GM12878 (cell line): ENCODE results near the gene TGM6. TPM values are rescaled to one million over a fixed set of nuclear protein-coding genes. Genes with fewer than 3 reads are reported as not detected.

Source experiments
- ATAC-seq: fragments of 200-7000 bp; cut with Tn5 transposase; 3 replicates; pipeline ENCODE4 v1.9.1; 2020; ENCODE audit warnings: mild to moderate bottlenecking, moderate library complexity
- BruUV-seq: library from RNA; stranded (reverse); fragments of 400-500 nt; replicated peaks from 2 replicates; lab custom pipeline; 2021; lab: Mats Ljungman, UMichigan
- CTCF ChIA-PET: fragments of 300-600 bp; sonication (Branson Sonifier 250); formaldehyde crosslinking; extraction: SDS; loops from one replicate; lab custom pipeline; 2021; ENCODE audit warnings: inconsistent platforms; lab: Yijun Ruan, JAX
- POLR2A ChIA-PET: fragments of 350-600 bp; formaldehyde crosslinking; extraction: SDS; loops from one replicate; lab custom pipeline; 2021; ENCODE audit warnings: inconsistent platforms; lab: Charles Lee
- RAD21 ChIA-PET: fragments of 300-600 bp; sonication (Branson Sonifier 250); formaldehyde crosslinking; loops from one replicate; lab custom pipeline; 2023; ENCODE audit warnings: antibody characterized with exemption; ENCODE audit not compliant: unreplicated experiment; lab: Charles Lee
- SMC1A ChIA-PET: fragments of 300-600 bp; sonication (Branson Sonifier 250); formaldehyde crosslinking; loops from one replicate; lab custom pipeline; 2023; ENCODE audit not compliant: unreplicated experiment, uncharacterized antibody; lab: Charles Lee
- DNase-seq: peaks from one replicate; pipeline ENCODE4 v3.0.0-alpha.2; 2011; ENCODE audit warnings: low read depth, low spot score
- FAIRE-seq: peaks from 3 replicates; lab custom pipeline; 2011; peaks lifted over from hg19 to GRCh38; lab: Jason Lieb, UNC
- H2AFZ ChIP-seq: 2 replicates; pipeline ENCODE4 v1.6.0; 2011; ENCODE audit warnings: low read depth, low read length, control low read depth; ENCODE audit not compliant: control insufficient read depth
- H3K27ac ChIP-seq: 2 replicates; pipeline ENCODE4 v1.5.1; 2011; ENCODE audit warnings: control low read depth; ENCODE audit not compliant: control insufficient read depth, insufficient read depth
- H3K27me3 ChIP-seq, 2 experiments: replicated peaks in 1 of 2; 2 replicates each; pipeline versions ENCODE4 v1.6.0 to v1.6.1; 2011; ENCODE audit warnings: low read length in 1 of 2; ENCODE audit not compliant: control insufficient read depth in 2 of 2, insufficient read depth in 2 of 2
- H3K36me3 ChIP-seq, 2 experiments: 2 replicates each; pipeline ENCODE4 v1.5.1; 2011; ENCODE audit warnings: low read length in 1 of 2; ENCODE audit not compliant: control insufficient read depth in 2 of 2, insufficient read depth in 2 of 2
- H3K4me1 ChIP-seq: 2 replicates; pipeline ENCODE4 v1.6.1; 2011; ENCODE audit warnings: mild to moderate bottlenecking, low read length, moderate library complexity, mixed read lengths; ENCODE audit not compliant: control insufficient read depth, insufficient read depth
- H3K4me2 ChIP-seq: 2 replicates; pipeline ENCODE4 v1.6.0; 2011; ENCODE audit warnings: control low read depth; ENCODE audit not compliant: control insufficient read depth, insufficient read depth
- H3K4me3 ChIP-seq: fragments of 200-600 bp; sonication (generic); 2 replicates; pipeline ENCODE4 v1.5.1; 2016
- H3K79me2 ChIP-seq: 2 replicates; pipeline ENCODE4 v1.6.0; 2011; ENCODE audit warnings: low read length; ENCODE audit not compliant: control insufficient read depth, insufficient read depth
- H3K9ac ChIP-seq: 2 replicates; pipeline ENCODE4 v1.8.0; 2011; ENCODE audit warnings: low read length, control low read depth, mixed read lengths; ENCODE audit not compliant: control insufficient read depth, insufficient read depth
- H3K9me3 ChIP-seq: replicated peaks from 3 replicates; pipeline ENCODE4 v1.5.1; 2011; ENCODE audit warnings: mild to moderate bottlenecking, low read length; ENCODE audit not compliant: control insufficient read depth, insufficient read depth
- H4K20me1 ChIP-seq: 2 replicates; pipeline ENCODE4 v1.6.0; 2011; ENCODE audit not compliant: control insufficient read depth, insufficient read depth
- BACH1 ChIP-seq: fragments of 450-650 bp; IDR thresholded peaks from 2 replicates; pipeline ENCODE4 v1.6.1; 2017; ENCODE audit warnings: mild to moderate bottlenecking, borderline replicate concordance
- BCL11A ChIP-seq: IDR thresholded peaks from 2 replicates; pipeline ENCODE4 v1.6.1; 2011; ENCODE audit warnings: low read depth, low read length
- CTCF ChIP-seq, 3 experiments: IDR thresholded peaks in 2 of 3; conservative IDR thresholded peaks in 1 of 3; 2 replicates each; pipeline ENCODE4 v1.5.1; 2011; ENCODE audit warnings: low read depth in 3 of 3, low read length in 3 of 3, mild to moderate bottlenecking in 3 of 3, control low read depth in 2 of 3, moderate library complexity in 2 of 3, inconsistent platforms in 1 of 3, mixed read lengths in 1 of 3; ENCODE audit not compliant: control insufficient read depth in 2 of 3, insufficient read depth in 1 of 3; ENCODE audit errors: extremely low read depth in 1 of 3
- EED ChIP-seq: sonication (generic); IDR thresholded peaks from 2 replicates; pipeline ENCODE4 v1.6.1; 2016; ENCODE audit warnings: antibody characterized with exemption, low read depth
- HCFC1 ChIP-seq: fragments of 150-350 bp; IDR thresholded peaks from 2 replicates; pipeline ENCODE4 v1.6.1; 2014; ENCODE audit warnings: low read length
- MEF2A ChIP-seq: IDR thresholded peaks from 2 replicates; pipeline ENCODE4 v1.6.1; 2011; ENCODE audit warnings: low read depth, mild to moderate bottlenecking, low read length, moderate library complexity; ENCODE audit not compliant: insufficient read depth
- NBN ChIP-seq: fragments of 450-650 bp; IDR thresholded peaks from 2 replicates; pipeline ENCODE4 v1.6.1; 2016
- NFYB ChIP-seq: IDR thresholded peaks from 2 replicates; pipeline ENCODE4 v1.6.1; 2011; ENCODE audit warnings: low read depth, mild to moderate bottlenecking, low read length, improper control_type of control experiment, moderate library complexity; ENCODE audit not compliant: insufficient read depth
- NR2C2 ChIP-seq: IDR thresholded peaks from 2 replicates; pipeline ENCODE4 v1.6.1; 2011; ENCODE audit warnings: borderline replicate concordance, low read depth; ENCODE audit not compliant: control insufficient read depth, insufficient read length
- PAX5 ChIP-seq: IDR thresholded peaks from 2 replicates; pipeline ENCODE4 v1.6.1; 2011; ENCODE audit warnings: low read depth, low read length, borderline replicate concordance
- SREBF1 ChIP-seq: IDR thresholded peaks from 2 replicates; pipeline ENCODE4 v1.6.1; 2012; ENCODE audit warnings: mild to moderate bottlenecking, low read length
- WGBS: methylation state at CpG from one replicate; pipeline ENCODE4 v1.1.6; 2016; ENCODE audit warnings: low lambda C conversion rate; ENCODE audit not compliant: insufficient replicate concordance, insufficient coverage; ENCODE audit errors: missing lambda C conversion rate; 5-methylcytosine and 5-hydroxymethylcytosine counted together
- in situ Hi-C: fragments of 300-500 bp; cut with MboI; formaldehyde crosslinking; loops from 9 replicates; pipeline ENCODE4 v1.14.3; 2018; ENCODE audit warnings: mixed read lengths
- intact Hi-C: fragments of 100-400 bp; cut with micrococcal nuclease; formaldehyde crosslinking; loops from one replicate; pipeline ENCODE4 v1.14.2; 2022; ENCODE audit not compliant: unreplicated experiment
- polyA plus RNA-seq, 11 experiments: library from polyadenylated mRNA; depleted of rRNA in 4 of 11; unstranded in 6 of 11; stranded (reverse) in 5 of 11; fragments of >200 nt; fragmentation: Nextera tagmentation in 4 of 11; fragmentation: Illumina TruSeq in 1 of 11; extraction: Ambion mirVana in 4 of 11; extraction: Trizol in 1 of 11; gene quantifications; 1 replicate in 1 of 11; 2 replicates in 10 of 11; pipeline versions ENCODE4 v1.2.1 to v1.2.3, GENCODE V29; 2011 to 2016; ENCODE audit warnings: inconsistent platforms in 2 of 11, missing spikeins in 2 of 11, low read depth in 1 of 11
- total RNA-seq, 4 experiments: library from RNA; depleted of rRNA in 3 of 4; stranded (reverse); fragments of >200 nt in 3 of 4; fragmentation: Illumina TruSeq in 1 of 4; extraction: Trizol in 1 of 4; gene quantifications; 2 replicates each; pipeline versions ENCODE4 v1.2.1 to v1.2.3, GENCODE V29; 2013 to 2021
- TF ChIP-seq, protein P1 (sequence below): IDR thresholded peaks from 2 replicates; pipeline ENCODE4 v1.6.1; 2012; ENCODE audit warnings: low read depth, low read length, improper control_type of control experiment
- TF ChIP-seq, protein P2 (sequence below): fragments of 450-650 bp; IDR thresholded peaks from 2 replicates; pipeline ENCODE4 v1.6.1; 2017; ENCODE audit warnings: borderline replicate concordance
- TF ChIP-seq, protein P3 (sequence below): fragments of 150-350 bp; IDR thresholded peaks from 2 replicates; pipeline ENCODE4 v1.6.1; 2016; ENCODE audit warnings: low read depth, low read length

TGM6 gene
- total and polyA plus RNA-seq, 10 of the 15 experiments (the other 5 are each of a cell fraction or from before 2014, with no cell fraction given): not detected

DNA sequence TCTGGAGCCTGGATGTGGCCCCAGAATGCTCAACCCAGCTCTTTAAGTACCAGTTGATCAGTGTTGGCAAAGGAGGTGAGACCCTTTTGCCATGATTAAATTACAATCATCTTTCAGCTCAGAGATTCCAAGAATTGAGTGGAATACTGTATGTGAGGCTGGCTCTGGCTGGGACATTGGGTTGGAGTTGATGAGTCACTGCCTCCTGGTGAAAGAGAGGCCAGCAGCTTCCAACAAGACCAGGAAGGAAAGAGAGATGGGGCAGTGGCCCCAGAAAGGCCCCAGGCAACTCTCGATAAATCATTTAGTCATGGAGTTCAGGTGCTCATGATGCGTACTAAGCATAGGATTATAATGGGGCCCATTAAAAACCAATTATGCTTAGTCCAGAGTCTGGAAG, 2.1 kb downstream of the TGM6 start:
- ATAC-seq (no peak), DNase-seq (no peak), FAIRE-seq (no peak)
- ChIA-PET CTCF (no interaction called here), SMC1A (no interaction called here), POLR2A (no interaction called here), RAD21 (no interaction called here)
- H3K27me3 ChIP-seq: no peaks in the 10 kb centered on the region; a peak in 1 of 4 replicates
- peaks cover 4% of the 10 kb centered on the region for H3K4me1 ChIP-seq
- 96% methylated on average over 2 of the region's 2 CpGs for WGBS
- no peak overlapping the region for H3K4me2 ChIP-seq
- no peaks in the 10 kb centered on the region for H4K20me1 ChIP-seq
- H3K9ac ChIP-seq: no peak overlapping the region
- in situ Hi-C loops (no loop called here), intact Hi-C loops (no loop called here)
- H3K4me3 ChIP-seq: no peak overlapping the region
- no peaks in the 10 kb centered on the region for H3K36me3 ChIP-seq
- no TSS peak for BruUV-seq
- no peak overlapping the region for H2AFZ ChIP-seq
- H3K27ac ChIP-seq: no peak overlapping the region
- H3K79me2 ChIP-seq: no peaks in the 10 kb centered on the region
- peaks cover 5% of the 10 kb centered on the region; the same call in 1 of the 3 replicates for H3K9me3 ChIP-seq
- TF ChIP-seq SREBF1 (no peak), CTCF (IDR thresholded peaks at IDR 0.05 in 2 of 3, conservative IDR thresholded peaks at IDR 0.05 in 1 of 3; ENCODE audit: control insufficient read depth in 2 of 3, extremely low read depth in 1 of 3, insufficient read depth in 1 of 3, low read depth in 3 of 3, low read length in 3 of 3) (no peak), NFYB (no peak), BCL11A (no peak), BACH1 (no peak), PAX5 (no peak), MEF2A (no peak), NBN (no peak), HCFC1 (no peak), EED (no peak), NR2C2 (no peak)
- TF ChIP-seq, protein P1, sequence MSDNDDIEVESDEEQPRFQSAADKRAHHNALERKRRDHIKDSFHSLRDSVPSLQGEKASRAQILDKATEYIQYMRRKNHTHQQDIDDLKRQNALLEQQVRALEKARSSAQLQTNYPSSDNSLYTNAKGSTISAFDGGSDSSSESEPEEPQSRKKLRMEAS: no peak
- TF ChIP-seq, protein P2, sequence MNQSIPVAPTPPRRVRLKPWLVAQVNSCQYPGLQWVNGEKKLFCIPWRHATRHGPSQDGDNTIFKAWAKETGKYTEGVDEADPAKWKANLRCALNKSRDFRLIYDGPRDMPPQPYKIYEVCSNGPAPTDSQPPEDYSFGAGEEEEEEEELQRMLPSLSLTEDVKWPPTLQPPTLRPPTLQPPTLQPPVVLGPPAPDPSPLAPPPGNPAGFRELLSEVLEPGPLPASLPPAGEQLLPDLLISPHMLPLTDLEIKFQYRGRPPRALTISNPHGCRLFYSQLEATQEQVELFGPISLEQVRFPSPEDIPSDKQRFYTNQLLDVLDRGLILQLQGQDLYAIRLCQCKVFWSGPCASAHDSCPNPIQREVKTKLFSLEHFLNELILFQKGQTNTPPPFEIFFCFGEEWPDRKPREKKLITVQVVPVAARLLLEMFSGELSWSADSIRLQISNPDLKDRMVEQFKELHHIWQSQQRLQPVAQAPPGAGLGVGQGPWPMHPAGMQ: no peak
- TF ChIP-seq, protein P3, sequence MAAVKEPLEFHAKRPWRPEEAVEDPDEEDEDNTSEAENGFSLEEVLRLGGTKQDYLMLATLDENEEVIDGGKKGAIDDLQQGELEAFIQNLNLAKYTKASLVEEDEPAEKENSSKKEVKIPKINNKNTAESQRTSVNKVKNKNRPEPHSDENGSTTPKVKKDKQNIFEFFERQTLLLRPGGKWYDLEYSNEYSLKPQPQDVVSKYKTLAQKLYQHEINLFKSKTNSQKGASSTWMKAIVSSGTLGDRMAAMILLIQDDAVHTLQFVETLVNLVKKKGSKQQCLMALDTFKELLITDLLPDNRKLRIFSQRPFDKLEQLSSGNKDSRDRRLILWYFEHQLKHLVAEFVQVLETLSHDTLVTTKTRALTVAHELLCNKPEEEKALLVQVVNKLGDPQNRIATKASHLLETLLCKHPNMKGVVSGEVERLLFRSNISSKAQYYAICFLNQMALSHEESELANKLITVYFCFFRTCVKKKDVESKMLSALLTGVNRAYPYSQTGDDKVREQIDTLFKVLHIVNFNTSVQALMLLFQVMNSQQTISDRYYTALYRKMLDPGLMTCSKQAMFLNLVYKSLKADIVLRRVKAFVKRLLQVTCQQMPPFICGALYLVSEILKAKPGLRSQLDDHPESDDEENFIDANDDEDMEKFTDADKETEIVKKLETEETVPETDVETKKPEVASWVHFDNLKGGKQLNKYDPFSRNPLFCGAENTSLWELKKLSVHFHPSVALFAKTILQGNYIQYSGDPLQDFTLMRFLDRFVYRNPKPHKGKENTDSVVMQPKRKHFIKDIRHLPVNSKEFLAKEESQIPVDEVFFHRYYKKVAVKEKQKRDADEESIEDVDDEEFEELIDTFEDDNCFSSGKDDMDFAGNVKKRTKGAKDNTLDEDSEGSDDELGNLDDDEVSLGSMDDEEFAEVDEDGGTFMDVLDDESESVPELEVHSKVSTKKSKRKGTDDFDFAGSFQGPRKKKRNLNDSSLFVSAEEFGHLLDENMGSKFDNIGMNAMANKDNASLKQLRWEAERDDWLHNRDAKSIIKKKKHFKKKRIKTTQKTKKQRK: no peak
